NCI-H2196 (cell line): ENCODE data around the gene NUP214.

Experiments used
- DNase-seq: peaks from one replicate; lab custom pipeline; 2025; ENCODE audit not compliant: unreplicated experiment; lab: John Stamatoyannopoulos, UW

NUP214 gene

GRCh38 chr9:131274674-131275331 is 149.4 kb downstream of the NUP214 start:
- no peak for DNase-seq

GRCh38 chr9:131275332-131276093 is 150.1 kb downstream of the NUP214 start:
- DNase-seq, result no peak

DNA sequence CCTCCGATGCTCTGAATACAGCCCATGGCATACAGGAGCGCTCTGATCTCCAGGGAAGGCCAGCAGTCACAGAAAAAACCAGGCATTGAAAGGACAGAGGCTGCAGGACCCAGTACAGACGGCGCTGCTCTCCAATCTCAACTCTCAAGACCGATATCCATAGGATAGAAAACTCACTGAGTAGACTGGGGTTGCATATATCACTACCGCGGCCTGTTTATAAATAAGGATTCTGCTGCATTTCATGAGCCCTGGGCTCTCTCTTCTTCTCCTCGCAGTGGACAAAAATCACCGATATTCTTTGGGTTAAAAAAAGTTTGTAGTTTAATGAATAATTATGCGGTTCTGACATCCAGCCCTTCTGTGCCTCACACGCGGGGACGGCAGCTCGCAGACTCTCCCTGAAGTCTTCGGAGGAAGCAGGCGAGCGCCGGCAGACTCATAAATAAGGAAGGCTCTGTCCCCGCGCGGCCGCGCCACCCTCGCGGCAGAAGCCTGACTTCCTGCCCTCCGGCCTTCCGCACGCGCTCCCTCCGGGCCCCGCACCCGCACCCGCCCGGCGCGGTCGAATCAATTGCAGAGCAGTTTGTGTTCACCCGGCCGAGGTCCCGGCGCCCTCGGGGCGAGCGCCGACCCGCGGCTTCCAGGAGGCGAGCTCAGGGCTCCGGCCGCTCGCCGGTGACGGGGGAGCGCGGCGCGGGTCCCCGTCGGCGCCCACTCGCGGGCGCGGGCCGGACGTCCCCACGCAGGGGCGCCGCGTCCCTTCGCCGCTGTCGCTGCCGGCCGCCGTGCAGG is 150.9 kb downstream of the NUP214 start, which contains the start of gene FAM78A:
TSS of gene FAM78A (minus strand) at position 417 of the 795 bp plus-strand sequence. CDS start at position 86, 331 bp downstream.
- no peak for DNase-seq

DNA sequence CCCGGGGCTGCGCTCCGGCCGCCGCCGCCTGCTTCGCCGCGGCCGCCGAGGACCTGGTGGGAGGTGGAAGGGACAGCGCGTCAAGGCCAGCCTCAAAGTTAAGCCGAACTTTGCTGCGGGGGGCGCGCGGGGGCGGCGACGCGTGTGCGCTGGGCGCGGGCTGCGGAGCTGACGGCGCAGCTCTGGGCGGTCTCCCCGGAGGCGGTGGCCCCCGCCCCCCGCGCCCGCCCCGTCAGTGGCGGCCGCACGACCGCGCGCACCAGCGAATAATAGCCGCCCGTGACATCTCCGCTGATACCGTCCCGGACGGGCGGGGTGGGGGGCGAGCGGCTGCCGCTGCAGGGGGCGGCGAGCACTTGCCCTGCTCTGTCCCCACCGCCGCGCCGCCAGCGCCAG is 151.5 kb downstream of the NUP214 start:
- no peak for DNase-seq

- no peak for DNase-seq
These were observed 152.0 kb downstream of the NUP214 start for GRCh38 chr9:131277287-131277909.

DNA sequence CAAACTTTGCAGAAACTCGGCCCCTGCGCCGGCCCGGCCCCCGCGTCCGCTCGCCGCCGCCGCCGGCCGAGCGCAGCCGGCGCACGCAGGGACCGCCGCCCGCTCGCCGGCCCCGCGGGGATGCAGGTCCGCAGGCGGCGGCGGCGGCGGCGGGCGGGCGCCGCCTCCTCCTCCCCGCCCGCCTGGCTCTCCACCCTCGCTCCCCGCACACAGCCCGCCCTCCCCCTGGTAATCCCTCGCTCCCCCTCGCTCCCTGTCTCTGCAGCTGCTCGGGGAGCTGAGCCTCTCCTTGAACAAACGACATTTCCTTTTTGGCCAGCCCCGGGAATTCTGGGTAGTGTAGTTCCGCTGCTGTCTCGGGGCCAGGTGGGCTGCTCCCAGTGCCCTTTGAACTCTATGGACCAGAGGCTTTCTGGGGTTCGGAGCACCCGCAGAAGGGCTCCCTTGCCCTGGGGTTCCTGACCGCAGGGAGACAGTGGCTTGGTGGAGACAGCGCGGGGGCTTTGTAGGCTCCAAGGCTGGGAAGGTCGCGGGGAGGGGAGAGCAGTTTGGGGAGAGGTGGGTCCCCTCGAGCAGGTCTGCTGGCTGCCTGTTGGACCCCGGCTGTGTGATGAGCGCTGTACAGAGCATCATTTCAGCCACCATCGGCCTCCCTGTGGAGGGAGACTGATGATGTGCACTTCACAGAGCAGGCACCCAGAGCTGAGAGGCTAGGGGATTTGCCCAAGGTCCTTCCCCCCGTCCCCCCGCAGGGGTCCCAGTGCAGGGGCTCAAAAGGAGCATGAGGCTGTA is 152.7 kb downstream of the NUP214 start:
- DNase-seq, result peak; percentile 84

DNA sequence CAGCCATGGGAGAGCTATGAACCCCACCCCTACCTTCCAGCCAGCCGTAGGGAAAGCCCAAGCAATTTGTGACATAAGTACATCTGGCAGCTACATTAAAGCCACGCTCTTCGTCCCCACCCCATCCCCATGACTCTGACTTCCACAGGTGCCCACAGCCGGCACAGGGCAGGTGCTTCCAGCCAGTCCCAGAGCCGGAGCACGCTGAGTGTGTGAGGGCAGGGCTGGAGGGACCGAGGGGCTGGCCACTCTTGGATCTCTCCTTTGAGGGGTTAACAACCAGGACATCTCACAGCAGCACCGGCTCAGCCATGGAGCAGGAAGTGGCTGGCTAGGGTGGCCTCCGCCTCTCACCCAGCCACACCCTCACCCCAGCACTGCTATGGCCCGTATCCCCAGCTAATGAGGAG is 153.3 kb downstream of the NUP214 start:
- no peak for DNase-seq

DNA sequence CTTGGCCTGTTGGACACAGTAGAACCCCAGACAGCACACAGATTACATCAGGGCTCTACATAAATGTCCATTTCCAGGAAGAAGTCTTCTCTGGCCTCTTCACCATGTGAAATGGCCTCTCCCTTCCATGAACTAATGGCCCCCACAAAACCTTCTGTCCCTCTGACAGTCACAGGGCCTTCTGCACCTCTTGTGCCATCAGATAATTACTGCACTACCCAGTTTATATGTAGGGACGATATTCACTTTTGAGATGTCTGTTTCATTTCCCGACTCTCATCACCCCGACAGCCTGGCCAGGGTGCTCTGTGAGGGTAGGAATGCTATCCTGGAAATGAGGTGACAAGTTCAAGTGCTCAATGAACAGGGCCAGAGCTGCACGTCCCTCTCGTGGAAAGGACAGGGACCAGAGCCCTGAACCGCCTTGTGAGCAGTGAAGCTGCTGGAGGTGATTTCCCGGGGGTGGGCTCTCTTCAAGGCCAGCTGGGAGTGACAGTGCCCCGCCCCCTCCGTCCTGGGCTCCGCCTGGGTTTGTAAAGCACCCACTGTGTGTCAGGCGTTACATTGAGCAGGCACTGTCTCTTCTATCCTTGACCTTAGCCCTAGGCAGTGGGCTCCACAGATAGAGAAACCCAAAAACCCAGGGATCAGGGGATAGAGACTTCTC is 153.9 kb downstream of the NUP214 start:
- DNase-seq, result no peak

DNA sequence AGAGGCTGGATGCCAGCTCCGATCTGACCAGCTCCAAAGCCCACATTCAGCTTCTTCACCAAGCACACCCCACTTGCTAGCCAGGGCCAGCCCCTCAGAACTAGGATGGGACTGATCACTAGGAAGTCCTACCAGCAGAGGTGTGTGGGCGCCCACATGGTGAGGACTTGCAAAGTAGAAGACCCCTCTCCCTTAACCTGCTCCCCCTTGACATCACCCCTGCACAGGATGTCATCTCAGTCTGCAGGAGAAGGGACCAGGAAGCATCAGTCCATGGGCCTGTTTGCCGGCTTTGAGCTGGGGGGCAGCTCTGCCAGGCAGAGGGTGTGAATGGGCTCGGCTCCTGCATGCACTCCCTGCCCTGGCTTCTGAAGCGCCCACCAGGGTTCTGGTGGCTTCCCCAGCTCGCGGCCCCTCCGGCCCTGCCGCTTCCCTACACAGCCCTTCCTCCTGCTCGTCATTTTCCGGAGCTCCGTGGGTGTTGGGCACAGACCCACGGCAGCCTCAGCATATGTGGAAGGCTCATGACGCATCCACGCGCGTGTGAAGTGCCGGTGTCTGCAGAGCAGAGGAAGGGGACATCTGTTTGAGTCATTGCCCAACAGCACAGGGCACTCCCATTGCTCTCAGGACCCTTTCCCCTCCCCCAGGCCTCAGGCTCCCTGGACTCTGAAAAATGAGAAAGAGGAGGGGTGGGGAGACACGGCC is 154.6 kb downstream of the NUP214 start:
- DNase-seq, result no peak

- DNase-seq, result no peak
These were observed 155.3 kb downstream of the NUP214 start for GRCh38 chr9:131280660-131281059.

DNA sequence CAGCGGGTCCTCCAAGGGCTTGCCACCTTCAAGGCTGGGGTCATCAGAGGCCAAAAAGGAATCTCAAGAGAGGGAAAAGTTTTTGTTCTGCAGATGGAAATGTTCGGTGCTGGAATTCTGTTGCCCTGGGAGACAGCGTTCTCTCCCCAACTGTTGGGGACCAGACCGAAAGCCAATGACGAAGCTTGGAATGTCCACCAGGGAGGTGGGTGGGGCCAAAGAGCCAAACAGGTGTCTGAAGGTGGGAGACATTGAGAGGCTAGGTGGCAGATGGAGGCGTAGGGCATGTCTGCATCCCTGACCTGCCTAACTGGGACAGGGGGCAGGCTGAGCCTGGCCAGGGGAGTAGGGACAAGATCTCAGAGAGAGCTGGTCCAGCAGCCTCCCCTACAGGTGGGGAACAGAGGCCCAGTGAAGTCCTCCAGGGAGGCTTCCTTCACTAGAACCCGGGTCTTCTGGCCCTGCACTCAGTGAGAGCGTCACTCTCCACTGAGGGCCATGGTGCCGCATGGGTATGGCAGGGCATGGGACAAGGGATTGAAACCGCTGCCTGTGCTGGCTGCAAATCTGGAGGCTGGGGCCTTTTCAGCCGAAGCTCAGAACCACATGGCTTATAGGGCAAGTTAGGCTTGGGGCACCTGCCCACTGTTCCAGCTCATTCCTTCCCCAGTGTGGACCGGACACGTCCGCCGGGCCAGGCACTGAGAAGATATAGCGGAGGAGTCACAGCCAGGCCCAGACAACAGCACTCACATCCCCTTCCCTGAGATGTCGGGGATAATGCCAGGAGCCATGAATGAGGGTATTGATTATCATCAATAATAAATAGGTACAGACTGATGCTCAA is 156.0 kb downstream of the NUP214 start:
- no peak for DNase-seq

- no peak for DNase-seq
These were observed 156.8 kb downstream of the NUP214 start for GRCh38 chr9:131282175-131282574.

DNA sequence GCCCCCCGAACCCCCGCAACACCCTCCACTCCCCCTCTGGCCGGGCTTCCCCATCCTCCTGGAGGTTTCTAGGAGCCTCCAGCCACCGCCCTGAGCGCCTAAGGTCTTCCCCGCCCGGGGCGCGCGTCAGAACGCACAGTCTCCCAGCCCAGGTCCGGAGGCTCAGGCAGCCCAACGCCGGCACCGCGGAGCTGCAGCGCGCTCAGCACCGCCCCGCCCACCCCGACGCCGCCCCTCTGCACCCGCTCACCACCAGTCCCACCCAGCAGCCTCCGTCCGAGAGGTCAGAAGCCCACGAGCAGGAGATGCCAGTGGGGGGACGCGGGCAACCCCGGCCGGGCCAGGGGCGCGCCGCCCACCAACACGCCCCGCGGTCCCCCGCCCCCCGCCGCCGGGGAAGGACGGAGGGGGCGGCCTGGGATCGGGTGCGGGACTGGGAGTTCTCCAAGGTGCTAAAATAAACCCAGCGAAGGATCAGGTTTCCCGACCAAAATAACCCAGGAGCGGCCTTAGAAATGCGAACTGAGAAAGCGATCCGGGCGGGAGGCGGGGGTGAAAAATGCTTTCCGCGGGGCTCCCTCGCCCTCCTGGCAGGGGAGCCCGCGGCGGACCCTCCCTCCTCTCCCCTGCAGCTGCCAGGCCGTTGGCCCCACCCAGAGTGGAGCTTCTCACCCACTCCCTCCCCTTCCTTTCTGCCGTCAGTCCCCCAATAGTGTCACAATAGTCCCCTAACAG is 157.5 kb downstream of the NUP214 start:
- no peak for DNase-seq
